GM18508 (cell line): ENCODE data around the gene BCOR.

Experiments
- ATAC-seq: cut with Tn5 transposase; IDR thresholded peaks from one replicate; pipeline ENCODE4 v1.9.1; 2021; ENCODE audit warnings: moderate number of reproducible peaks; ENCODE audit not compliant: insufficient read depth, unreplicated experiment

Gene BCOR

GRCh38 chrX:40068048-40068447, 29.7 kb downstream of the BCOR start:
- no peak for ATAC-seq

- ATAC-seq = no peak
Measured at GRCh38 chrX:40066700-40067099, 31.1 kb downstream of the BCOR start.

- ATAC-seq = no peak
Measured at GRCh38 chrX:40065296-40066046, 32.3 kb downstream of the BCOR start.

DNA sequence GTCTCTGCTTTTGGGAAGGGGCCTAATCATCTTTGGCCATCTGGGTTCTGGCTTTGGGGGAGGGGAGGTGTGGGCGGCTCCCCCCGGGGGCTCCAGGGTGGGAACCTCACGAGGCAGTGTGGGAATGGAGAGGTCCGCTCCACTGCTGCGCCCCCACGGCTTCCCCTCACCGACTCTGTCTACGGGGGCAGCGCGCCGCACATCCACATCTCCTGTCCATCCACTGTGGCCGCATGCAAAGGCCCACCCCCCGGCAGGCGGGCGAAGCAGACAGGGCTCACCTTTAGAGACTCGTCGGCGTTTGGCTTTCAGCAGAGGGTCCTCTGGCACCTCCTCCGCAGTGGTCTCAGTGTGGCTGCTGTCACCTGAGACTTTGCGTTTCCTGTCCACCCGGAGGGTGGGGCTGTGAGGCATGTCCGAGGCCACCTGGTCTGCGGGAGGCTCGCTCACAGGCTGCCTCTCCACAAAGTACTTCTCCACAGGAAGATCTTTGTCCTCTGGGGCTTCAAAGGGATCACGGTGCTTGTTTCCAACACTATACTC, 33.6 kb downstream of the BCOR start:
- ATAC-seq = no peak

GRCh38 chrX:40063555-40063954, 34.2 kb downstream of the BCOR start:
- no peak for ATAC-seq

GRCh38 chrX:40062525-40063155, 35.1 kb downstream of the BCOR start:
- no peak for ATAC-seq

- ATAC-seq = no peak
Measured at GRCh38 chrX:40061871-40062524, 35.8 kb downstream of the BCOR start.

- no peak for ATAC-seq
Measured at GRCh38 chrX:40061005-40061404, 36.8 kb downstream of the BCOR start.

DNA sequence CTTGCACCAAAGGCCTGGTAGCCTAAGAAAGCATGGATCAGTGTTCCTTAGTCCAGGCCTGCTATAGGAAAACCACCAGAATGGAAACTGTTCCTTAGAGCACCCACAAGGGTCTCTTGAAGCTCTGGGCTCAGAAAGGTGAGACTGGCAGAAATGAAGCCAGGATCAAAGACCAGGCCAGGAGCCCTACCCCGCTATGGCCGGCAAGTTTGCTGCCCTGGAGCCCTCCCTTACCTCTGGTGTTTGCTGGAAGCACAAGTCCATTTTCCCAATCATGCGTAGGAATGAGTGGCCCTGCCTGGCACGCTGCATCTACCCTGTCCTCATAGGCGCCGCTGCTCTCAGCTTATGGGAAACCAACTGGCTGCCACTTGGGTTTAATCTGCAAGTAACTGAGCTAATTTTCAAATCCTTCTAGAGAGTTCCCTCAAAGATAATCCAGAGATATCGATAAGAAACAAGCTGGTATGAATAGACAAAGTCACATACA, 37.4 kb downstream of the BCOR start:
- no peak for ATAC-seq

DNA sequence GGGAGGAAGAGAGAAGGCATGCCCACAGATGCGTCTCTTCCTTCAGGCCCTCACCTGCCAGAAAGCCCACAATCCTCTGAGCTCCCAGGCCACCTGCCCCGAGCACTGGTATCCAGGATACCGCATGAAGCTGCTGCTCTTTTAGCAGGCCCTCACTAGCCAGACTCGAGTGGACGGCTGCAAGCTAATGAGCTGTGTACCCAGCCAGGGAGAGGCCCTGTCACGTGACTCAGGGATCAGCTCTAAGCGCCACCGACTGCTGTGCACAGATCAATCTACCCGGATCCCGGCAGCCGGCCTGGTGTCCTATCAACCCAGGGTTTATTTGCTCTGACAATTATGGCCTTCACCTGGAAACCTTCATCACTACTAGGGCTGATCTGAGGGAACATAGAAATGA, 39.0 kb downstream of the BCOR start:
- ATAC-seq = no peak

DNA sequence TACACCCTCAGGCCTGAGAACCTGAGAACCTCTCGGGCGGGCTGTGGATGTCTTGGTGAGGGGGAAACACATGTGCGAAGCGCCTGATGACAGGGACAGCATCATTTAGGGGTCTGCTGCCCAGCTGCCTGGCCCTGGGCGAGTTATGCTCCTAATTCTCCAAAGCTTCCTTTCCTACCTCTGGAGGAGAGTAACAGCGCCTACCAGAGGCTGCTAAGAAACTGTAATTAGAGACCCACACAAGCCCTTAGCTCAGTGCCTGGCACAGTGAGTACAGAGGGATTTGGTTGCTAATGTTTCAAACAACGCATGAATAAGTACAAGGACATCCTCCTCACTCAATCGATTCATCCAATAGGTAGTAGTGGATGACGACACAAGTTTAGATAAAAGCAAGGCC, 40.4 kb downstream of the BCOR start:
- ATAC-seq = no peak

DNA sequence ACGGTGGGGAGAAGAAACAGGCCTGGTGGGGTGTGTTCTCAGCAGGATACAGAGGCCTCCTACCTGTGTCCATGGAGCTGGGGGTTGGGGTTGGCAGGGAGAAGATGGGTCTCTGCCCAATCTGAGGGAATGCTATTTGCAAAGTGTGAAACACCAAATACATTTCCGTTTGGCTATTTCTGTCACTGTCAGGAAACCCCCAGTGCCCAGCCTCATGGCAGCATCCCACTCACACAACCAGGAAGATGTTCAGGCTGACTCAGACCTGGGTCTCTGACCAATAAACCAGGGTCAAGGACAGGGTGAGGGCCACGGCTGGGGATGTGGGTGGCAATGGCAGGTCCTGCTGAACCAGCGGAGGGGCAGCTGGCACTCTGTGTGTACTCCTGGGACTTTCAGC, 41.3 kb downstream of the BCOR start:
- no peak for ATAC-seq

GRCh38 chrX:40055495-40055894, 42.3 kb downstream of the BCOR start:
- no peak for ATAC-seq

GRCh38 chrX:40054793-40055192, 43.0 kb downstream of the BCOR start:
- no peak for ATAC-seq

DNA sequence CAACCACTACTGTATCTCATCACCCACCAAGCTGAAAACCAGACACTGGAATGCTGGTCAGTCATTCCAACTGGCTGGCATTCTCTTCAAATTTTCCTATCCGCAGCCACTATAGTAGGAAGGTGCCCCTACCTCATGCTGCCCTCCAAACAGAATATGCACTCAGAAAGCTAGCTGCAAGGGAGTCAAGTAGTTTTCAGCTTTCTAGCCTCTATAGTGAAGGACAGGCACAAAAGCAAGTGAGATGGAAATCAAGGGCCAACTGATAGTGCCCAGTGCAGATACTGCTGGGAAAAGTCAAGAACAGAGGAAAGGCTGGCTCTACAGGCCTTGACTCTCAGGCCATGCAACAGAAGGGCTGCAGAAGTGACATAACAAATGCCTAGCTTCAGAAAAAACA, 47.2 kb downstream of the BCOR start:
- no peak for ATAC-seq

DNA sequence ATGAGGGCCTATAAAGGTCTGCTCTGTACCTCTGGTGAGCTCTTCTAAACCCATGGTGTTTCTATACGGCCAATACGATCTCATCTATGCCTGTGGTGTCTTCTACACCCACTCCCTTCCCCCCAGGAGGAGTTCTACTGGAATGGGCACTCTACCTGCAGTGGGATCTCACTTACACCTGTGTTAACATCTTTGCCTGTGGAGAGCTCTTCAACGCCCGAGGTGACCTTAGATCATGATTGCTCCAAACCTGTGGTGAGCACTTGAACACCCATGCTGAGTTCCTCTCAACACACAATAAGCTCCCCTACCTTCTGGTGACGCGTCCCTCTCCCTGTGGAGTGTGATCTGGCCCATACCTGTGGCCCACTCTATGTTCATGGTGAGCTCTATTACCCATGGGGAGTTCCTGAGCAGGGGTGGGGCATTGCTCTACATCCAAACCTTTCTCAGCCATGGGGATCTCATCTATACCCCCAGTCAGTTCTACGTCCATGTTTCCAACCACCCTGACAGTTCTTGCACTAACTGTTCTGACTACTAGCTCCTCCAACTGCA, 48.6 kb downstream of the BCOR start:
- no peak for ATAC-seq

- ATAC-seq = no peak
Measured at GRCh38 chrX:40047485-40047884, 50.3 kb downstream of the BCOR start.

DNA sequence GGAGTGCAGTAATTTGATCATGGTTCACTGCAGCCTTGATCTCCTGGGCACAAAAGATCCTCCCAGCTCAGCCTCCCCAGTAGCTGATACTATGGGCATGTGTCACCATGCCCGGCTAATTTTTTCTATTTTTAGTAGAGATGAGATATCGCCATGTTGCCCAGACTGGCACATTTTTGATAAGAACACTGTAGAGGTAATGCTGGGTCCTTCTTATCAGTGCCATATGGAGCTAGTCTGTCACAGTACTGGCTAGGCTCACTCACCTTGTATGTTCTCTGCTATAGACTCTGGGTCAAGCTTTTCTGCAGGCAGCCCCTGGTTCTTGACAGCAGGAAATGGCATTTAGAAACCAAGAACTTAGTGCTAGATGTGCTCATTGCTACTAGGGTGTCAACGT, 53.9 kb downstream of the BCOR start:
- ATAC-seq = no peak

DNA sequence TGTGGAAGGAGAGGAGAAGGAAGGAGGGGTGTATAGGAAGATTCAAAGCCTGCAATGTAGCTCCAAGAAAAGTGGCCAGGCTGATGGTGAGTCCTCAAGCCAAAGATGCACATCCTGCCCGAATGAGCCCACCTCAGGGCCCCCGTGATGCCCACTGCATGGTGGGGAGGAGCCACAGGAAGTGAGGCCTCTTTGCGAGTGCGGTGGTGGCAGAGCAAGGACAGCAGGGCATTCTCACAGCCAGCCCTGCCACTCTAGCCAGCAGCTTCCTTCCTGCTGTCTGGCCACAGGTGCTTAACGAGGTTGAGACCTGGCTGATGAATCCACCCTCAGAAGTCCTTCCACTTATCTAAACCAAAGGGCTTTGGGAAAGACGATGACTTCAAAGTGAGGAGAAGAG, 55.8 kb downstream of the BCOR start:
- no peak for ATAC-seq

- no peak for ATAC-seq
Measured at GRCh38 chrX:40040686-40041461, 56.9 kb downstream of the BCOR start.
